HepG2 (cell line): ENCODE results near the gene ADCY6.

Source experiments
- HCFC1 ChIP-seq: fragments of 150-350 bp; IDR thresholded peaks from 2 replicates; pipeline ENCODE4 v1.6.1; 2014; ENCODE audit warnings: low read depth, low read length
- SKI ChIP-seq: fragments of 450-650 bp; IDR thresholded peaks from one replicate; pipeline ENCODE4 v1.6.1; 2018; ENCODE audit warnings: mild to moderate bottlenecking; ENCODE audit not compliant: partially characterized antibody
- SUZ12 ChIP-seq: fragments of 150-350 bp; IDR thresholded peaks from 2 replicates; pipeline ENCODE4 v1.6.1; 2014; ENCODE audit warnings: low read depth, low read length
- TF ChIP-seq, protein P1 (sequence below): sonication (generic); formaldehyde crosslinking; IDR thresholded peaks from 2 replicates; pipeline ENCODE4 v1.5.0; 2020; ENCODE audit warnings: mild to moderate bottlenecking, missing genetic modification reagents, moderate library complexity

DNA sequence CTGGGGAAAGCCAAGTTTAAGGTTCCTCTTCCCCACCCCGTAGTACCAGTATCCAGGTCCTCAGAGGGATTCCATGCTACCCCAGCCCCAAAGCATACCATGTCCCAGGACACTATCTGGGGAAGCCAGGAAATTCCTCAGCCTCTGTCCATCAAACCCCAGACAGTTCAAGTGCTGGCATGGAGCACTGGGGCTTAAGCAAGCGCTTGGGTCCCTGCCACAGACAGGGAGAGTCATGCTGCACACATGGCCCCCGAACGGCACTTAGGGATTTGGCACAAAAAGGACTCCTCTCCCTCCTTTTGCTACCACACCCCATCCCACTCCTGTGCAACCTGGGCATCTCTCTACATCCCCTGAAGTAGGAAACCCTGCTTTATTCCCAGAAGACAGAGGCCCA is 21.8 kb downstream of the ADCY6 start:
- TF ChIP-seq SUZ12: no peak
- TF ChIP-seq, protein P1, sequence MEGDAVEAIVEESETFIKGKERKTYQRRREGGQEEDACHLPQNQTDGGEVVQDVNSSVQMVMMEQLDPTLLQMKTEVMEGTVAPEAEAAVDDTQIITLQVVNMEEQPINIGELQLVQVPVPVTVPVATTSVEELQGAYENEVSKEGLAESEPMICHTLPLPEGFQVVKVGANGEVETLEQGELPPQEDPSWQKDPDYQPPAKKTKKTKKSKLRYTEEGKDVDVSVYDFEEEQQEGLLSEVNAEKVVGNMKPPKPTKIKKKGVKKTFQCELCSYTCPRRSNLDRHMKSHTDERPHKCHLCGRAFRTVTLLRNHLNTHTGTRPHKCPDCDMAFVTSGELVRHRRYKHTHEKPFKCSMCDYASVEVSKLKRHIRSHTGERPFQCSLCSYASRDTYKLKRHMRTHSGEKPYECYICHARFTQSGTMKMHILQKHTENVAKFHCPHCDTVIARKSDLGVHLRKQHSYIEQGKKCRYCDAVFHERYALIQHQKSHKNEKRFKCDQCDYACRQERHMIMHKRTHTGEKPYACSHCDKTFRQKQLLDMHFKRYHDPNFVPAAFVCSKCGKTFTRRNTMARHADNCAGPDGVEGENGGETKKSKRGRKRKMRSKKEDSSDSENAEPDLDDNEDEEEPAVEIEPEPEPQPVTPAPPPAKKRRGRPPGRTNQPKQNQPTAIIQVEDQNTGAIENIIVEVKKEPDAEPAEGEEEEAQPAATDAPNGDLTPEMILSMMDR (CRISPR knock-in tag): no peak
- no peak for TF ChIP-seq HCFC1
- TF ChIP-seq SKI: no peak
